RWPE2 (cell line): ENCODE results near the gene TMCC1.
"Not testable (repeated sequence)": the region's sequence is repeated elsewhere in the genome, so short reads cannot be mapped to it uniquely, and the experiment has no call there.

Experiments
- ATAC-seq: fragments of 200-7000 bp; cut with Tn5 transposase; 3 replicates; pipeline ENCODE4 v1.9.1; 2021; ENCODE audit warnings: low read depth
- DNase-seq: peaks from one replicate; pipeline ENCODE4 v3.0.0-alpha.2; 2020; ENCODE audit warnings: low spot score
- H3K27ac ChIP-seq: fragments of 450-650 bp; 2 replicates; pipeline ENCODE4 v1.5.1; 2017; ENCODE audit warnings: mild to moderate bottlenecking; ENCODE audit not compliant: poor library complexity, severe bottlenecking
- H3K27me3 ChIP-seq: fragments of 250-450 bp; sonication (Bioruptor Pico); 2 replicates; pipeline ENCODE4 v1.5.1; 2021; ENCODE audit warnings: mild to moderate bottlenecking, moderate library complexity; ENCODE audit not compliant: insufficient read depth, poor library complexity, severe bottlenecking
- H3K36me3 ChIP-seq: fragments of 250-450 bp; sonication (Bioruptor Pico); 2 replicates; pipeline ENCODE4 v1.5.1; 2020; ENCODE audit warnings: low read depth, mild to moderate bottlenecking, moderate library complexity
- H3K4me1 ChIP-seq: fragments of 250-450 bp; sonication (Bioruptor Pico); 2 replicates; pipeline ENCODE4 v1.5.1; 2021; ENCODE audit warnings: mild to moderate bottlenecking, moderate library complexity; ENCODE audit not compliant: insufficient read depth, poor library complexity, severe bottlenecking
- H3K4me3 ChIP-seq: fragments of 250-450 bp; sonication (Bioruptor Pico); 2 replicates; pipeline ENCODE4 v1.5.1; 2021; ENCODE audit warnings: mild to moderate bottlenecking, moderate library complexity; ENCODE audit not compliant: severe bottlenecking
- H3K9me3 ChIP-seq: fragments of 250-450 bp; sonication (Bioruptor Pico); 2 replicates; pipeline ENCODE4 v1.5.1; 2021; ENCODE audit warnings: mild to moderate bottlenecking, moderate library complexity; ENCODE audit not compliant: severe bottlenecking
- TF ChIP-seq, protein P1 (sequence below): fragments of 450-650 bp; IDR thresholded peaks from one replicate; pipeline ENCODE4 v1.5.1; 2017; ENCODE audit warnings: mild to moderate bottlenecking, moderate library complexity; ENCODE audit not compliant: poor library complexity, severe bottlenecking

The TMCC1 gene

GRCh38 chr3:129612534-129613366, 280.8 kb downstream of the TMCC1 start:
- no peak for DNase-seq
- no peak overlapping the region for H3K27ac ChIP-seq
- no peaks in the 10 kb centered on the region for H3K9me3 ChIP-seq
- ATAC-seq: no peak
- H3K4me1 ChIP-seq: no peaks in the 10 kb centered on the region
- TF ChIP-seq, protein P1, sequence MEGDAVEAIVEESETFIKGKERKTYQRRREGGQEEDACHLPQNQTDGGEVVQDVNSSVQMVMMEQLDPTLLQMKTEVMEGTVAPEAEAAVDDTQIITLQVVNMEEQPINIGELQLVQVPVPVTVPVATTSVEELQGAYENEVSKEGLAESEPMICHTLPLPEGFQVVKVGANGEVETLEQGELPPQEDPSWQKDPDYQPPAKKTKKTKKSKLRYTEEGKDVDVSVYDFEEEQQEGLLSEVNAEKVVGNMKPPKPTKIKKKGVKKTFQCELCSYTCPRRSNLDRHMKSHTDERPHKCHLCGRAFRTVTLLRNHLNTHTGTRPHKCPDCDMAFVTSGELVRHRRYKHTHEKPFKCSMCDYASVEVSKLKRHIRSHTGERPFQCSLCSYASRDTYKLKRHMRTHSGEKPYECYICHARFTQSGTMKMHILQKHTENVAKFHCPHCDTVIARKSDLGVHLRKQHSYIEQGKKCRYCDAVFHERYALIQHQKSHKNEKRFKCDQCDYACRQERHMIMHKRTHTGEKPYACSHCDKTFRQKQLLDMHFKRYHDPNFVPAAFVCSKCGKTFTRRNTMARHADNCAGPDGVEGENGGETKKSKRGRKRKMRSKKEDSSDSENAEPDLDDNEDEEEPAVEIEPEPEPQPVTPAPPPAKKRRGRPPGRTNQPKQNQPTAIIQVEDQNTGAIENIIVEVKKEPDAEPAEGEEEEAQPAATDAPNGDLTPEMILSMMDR: no peak
- no peaks in the 10 kb centered on the region for H3K27me3 ChIP-seq
- no peaks in the 10 kb centered on the region for H3K36me3 ChIP-seq
- H3K4me3 ChIP-seq: no peak overlapping the region

GRCh38 chr3:129611812-129612533, 281.5 kb downstream of the TMCC1 start:
- DNase-seq: no peak
- no peak overlapping the region for H3K4me3 ChIP-seq
- no peaks in the 10 kb centered on the region for H3K4me1 ChIP-seq
- no peaks in the 10 kb centered on the region for H3K9me3 ChIP-seq
- TF ChIP-seq, protein P1: no peak
- no peak for ATAC-seq
- no peaks in the 10 kb centered on the region for H3K27me3 ChIP-seq
- H3K27ac ChIP-seq: no peak overlapping the region
- no peaks in the 10 kb centered on the region for H3K36me3 ChIP-seq

- Histone ChIP-seq H3K36me3 (no peaks in the 10 kb centered on the region), H3K4me3 (no peak overlapping the region), H3K27me3 (no peaks in the 10 kb centered on the region), H3K27ac (no peak overlapping the region), H3K9me3 (no peaks in the 10 kb centered on the region), H3K4me1 (no peaks in the 10 kb centered on the region)
- ATAC-seq (no peak), DNase-seq (no peak)
- TF ChIP-seq, protein P1: no peak
Observed at GRCh38 chr3:129611446-129611800, 282.1 kb downstream of the TMCC1 start.

GRCh38 chr3:129610794-129611445, 282.6 kb downstream of the TMCC1 start:
- not testable (repeated sequence) for DNase-seq, H3K27me3 ChIP-seq, H3K9me3 ChIP-seq, H3K27ac ChIP-seq, H3K4me1 ChIP-seq, H3K4me3 ChIP-seq, H3K36me3 ChIP-seq, ATAC-seq

DNA sequence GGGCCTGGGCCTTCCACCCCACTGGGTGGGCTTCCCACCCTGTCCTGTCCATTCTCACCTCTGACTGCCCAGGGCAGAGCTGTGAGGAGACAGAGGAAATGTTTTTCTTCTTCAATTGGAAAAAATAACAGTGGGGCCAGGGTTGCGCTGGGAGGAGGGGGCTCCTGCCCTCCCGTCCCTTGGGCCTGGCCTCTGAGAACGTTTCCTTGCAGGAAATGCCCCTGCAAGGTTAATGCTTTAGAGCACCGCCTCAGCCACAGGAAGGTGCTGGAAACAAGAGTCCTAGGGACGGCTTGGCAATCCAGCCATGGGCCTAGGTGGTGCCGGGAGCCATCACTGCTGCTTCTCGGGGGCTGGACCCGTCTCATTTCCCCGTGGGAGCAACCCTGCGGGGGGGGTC, 283.2 kb downstream of the TMCC1 start:
- H3K4me1 ChIP-seq: no peaks in the 10 kb centered on the region
- peaks cover 11% of the 10 kb centered on the region for H3K27me3 ChIP-seq
- H3K9me3 ChIP-seq: no peaks in the 10 kb centered on the region
- H3K4me3 ChIP-seq: no peak overlapping the region
- H3K27ac ChIP-seq: no peak overlapping the region
- TF ChIP-seq, protein P1: no peak
- H3K36me3 ChIP-seq: no peaks in the 10 kb centered on the region
- DNase-seq (no peak), ATAC-seq (no peak)
